ENCODE measurements around the gene ETV3. TPM values are rescaled to one million over a fixed set of nuclear protein-coding genes. Genes with fewer than 3 reads are reported as not detected.

ETV3 gene
- total RNA-seq, 1 donor from 2014 or later: 41.0 TPM

DNA sequence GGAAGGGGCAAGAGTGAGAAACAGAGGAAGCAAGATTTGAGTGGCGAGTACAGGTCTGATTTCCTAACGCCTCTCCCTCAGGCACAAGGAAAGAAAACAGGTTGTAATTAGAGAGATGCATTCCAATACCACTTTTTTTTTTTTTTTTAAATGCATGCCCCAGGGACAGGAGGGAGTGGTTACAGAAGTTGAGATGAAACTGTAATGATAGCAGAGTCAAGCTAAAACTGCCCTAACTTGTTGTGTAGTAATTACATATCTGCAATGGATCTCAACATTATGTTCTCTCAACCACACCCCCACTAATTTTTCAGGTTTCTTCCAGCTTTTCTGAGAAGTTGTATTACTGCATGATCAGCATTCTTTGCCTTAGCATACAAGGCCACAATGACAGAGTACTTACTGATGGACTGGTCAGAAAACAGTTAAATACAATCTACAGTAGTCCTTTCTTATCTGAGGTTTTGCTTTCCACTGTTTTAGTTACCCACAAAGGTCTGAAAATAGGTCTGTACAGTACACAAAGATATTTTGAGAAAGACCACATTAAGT, 5.5 kb downstream of the ETV3 start:
- peak overlapping the region; percentile 66 for H3K4me3 Mint-ChIP-seq

DNA sequence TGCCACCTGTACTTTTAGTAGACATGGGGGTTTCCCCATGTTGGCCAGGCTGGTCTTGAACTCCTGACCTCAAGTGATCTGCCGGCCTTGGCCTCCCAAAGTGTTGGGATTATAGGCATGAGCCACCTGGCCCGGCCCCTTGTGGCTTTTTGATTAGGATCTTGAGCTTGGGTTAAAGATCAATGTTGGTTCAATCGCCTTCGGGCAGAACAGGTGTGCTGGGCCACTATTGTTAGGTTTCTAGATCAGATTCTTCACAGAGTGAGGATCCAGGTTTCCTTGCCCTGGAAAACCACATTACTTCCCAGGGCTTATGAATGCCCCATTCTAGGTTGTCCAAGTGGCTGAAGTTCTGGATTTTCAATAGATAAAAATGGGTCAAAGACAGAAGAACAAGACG, 6.1 kb downstream of the ETV3 start:
- TF ChIP-seq, protein P1, sequence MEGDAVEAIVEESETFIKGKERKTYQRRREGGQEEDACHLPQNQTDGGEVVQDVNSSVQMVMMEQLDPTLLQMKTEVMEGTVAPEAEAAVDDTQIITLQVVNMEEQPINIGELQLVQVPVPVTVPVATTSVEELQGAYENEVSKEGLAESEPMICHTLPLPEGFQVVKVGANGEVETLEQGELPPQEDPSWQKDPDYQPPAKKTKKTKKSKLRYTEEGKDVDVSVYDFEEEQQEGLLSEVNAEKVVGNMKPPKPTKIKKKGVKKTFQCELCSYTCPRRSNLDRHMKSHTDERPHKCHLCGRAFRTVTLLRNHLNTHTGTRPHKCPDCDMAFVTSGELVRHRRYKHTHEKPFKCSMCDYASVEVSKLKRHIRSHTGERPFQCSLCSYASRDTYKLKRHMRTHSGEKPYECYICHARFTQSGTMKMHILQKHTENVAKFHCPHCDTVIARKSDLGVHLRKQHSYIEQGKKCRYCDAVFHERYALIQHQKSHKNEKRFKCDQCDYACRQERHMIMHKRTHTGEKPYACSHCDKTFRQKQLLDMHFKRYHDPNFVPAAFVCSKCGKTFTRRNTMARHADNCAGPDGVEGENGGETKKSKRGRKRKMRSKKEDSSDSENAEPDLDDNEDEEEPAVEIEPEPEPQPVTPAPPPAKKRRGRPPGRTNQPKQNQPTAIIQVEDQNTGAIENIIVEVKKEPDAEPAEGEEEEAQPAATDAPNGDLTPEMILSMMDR (conservative IDR thresholded peaks at IDR 0.05): no peak
- Mint-ChIP-seq H3K36me3 (peaks cover 43% of the 10 kb centered on the region), H3K27me3 (no peaks in the 10 kb centered on the region), H3K4me3 (peak overlapping the region; percentile 66), H3K4me1 (ENCODE audit: unreplicated experiment) (peaks cover 29% of the 10 kb centered on the region), H3K27ac (peak overlapping the region; percentile 98), H3K9me3 (no peaks in the 10 kb centered on the region)
- DNase-seq (ENCODE audit: extremely low spot score, unreplicated experiment): no peak

More for the DNA sequence above, 5.5 kb downstream of the ETV3 start:
- peaks cover 34% of the 10 kb centered on the region for H3K4me1 Mint-ChIP-seq (ENCODE audit: unreplicated experiment)
- H3K27ac Mint-ChIP-seq: peak overlapping the region; percentile 98
- no peak for DNase-seq (ENCODE audit: extremely low spot score, unreplicated experiment)
- no peaks in the 10 kb centered on the region for H3K27me3 Mint-ChIP-seq
- TF ChIP-seq, protein P1 (conservative IDR thresholded peaks at IDR 0.05): no peak
- no peaks in the 10 kb centered on the region for H3K9me3 Mint-ChIP-seq
- H3K36me3 Mint-ChIP-seq: peaks cover 43% of the 10 kb centered on the region

DNA sequence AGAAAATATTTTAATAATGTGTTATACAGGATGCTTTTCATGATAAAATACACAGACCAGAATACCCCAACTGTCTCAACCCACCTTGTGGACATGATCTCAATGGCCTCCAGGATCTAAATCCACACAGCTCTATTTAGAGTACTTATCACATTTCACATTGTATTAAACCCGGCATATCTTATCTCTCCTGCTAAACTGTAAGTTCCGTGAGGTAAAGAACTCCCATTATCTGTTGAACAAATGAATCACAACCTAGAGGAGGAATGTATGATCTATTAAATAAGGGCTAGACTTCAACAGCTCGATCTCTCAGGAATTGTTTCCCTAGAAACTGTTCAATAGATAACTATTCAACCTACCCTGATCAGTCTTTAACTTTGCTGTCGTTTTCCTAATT, 6.9 kb downstream of the ETV3 start:
- H3K36me3 Mint-ChIP-seq: peaks cover 45% of the 10 kb centered on the region
- peak overlapping the region; percentile 57 for H3K27ac Mint-ChIP-seq
- no peak for DNase-seq (ENCODE audit: extremely low spot score, unreplicated experiment)
- H3K4me1 Mint-ChIP-seq (ENCODE audit: unreplicated experiment): peaks cover 20% of the 10 kb centered on the region
- TF ChIP-seq, protein P1 (conservative IDR thresholded peaks at IDR 0.05): no peak
- H3K4me3 Mint-ChIP-seq: peak overlapping the region; percentile 1
- no peaks in the 10 kb centered on the region for H3K27me3 Mint-ChIP-seq
- H3K9me3 Mint-ChIP-seq: no peaks in the 10 kb centered on the region

DNA sequence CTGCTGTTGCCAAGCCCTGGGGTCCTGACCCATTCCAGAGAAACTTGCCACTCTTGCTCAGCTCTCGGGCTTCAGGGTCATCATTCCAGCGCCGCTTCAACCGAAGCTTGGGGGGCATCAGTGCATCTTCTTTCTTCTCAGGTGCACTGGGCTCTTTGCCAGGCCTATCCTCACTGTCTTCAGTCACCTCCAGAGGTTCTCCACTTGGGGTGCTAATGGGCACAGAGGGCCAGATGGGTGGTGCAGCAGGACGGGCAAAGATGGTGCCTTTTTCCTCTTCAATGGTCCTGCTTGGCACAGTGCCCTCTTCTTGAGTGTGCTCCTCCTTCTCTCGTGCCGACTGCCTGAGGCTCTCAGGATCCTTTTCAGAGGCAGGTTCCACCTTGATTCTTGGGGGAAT, 13.3 kb downstream of the ETV3 start:
- peak overlapping the region; percentile 35 for H3K27ac Mint-ChIP-seq
- H3K9me3 Mint-ChIP-seq: no peaks in the 10 kb centered on the region
- peaks cover 39% of the 10 kb centered on the region for H3K36me3 Mint-ChIP-seq
- TF ChIP-seq, protein P1 (conservative IDR thresholded peaks at IDR 0.05): no peak
- H3K4me3 Mint-ChIP-seq: no peak overlapping the region
- DNase-seq (ENCODE audit: extremely low spot score, unreplicated experiment): no peak
- H3K27me3 Mint-ChIP-seq: no peaks in the 10 kb centered on the region
- peaks cover 5% of the 10 kb centered on the region for H3K4me1 Mint-ChIP-seq (ENCODE audit: unreplicated experiment)

DNA sequence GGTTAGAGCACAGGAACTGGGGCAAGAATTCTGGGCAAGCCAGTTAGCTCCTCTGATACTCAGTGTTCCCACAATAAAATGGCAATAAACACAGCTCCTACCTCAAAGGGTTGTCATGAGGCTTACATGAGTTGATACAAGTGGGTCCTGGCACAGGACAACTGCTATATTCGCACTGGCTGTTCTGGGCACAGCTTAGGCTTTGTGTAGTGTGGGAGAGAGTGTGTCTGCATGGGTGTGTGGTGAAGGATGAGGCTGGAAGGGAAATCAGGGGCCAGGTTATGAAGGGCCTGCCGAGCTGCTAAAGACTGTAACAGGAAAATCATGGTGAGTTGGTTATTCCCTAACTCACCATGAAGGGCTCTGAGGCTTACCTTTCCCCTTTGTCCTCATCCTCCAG, 18.7 kb downstream of the ETV3 start:
- H3K9me3 Mint-ChIP-seq: no peaks in the 10 kb centered on the region
- no peak for DNase-seq (ENCODE audit: extremely low spot score, unreplicated experiment)
- H3K36me3 Mint-ChIP-seq: peaks cover 14% of the 10 kb centered on the region
- H3K4me1 Mint-ChIP-seq (ENCODE audit: unreplicated experiment): peaks cover 12% of the 10 kb centered on the region
- TF ChIP-seq, protein P1 (conservative IDR thresholded peaks at IDR 0.05): no peak
- no peak overlapping the region for H3K4me3 Mint-ChIP-seq
- no peak overlapping the region for H3K27ac Mint-ChIP-seq
- peaks cover 3% of the 10 kb centered on the region for H3K27me3 Mint-ChIP-seq

DNA sequence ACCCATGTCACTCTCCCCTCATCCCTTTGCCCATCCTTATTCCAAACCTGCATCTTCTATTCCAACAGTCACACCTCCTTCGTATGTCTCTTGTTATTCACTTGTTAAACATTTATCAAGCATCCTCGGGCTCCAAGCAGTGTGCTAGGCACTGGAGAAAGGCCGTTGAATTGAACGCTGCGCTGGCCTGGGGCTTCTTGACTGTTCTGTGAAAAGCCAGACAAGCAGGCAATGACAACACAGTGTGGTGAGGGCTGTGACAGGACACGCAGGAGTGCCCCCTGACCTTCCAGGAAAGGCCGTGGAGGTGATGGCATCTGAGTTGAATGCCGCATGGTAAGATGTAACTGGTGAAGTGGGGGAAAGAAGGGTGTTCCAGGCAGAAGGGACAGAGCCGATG, 19.2 kb downstream of the ETV3 start:
- peaks cover 8% of the 10 kb centered on the region for H3K4me1 Mint-ChIP-seq (ENCODE audit: unreplicated experiment)
- no peak overlapping the region for H3K4me3 Mint-ChIP-seq
- H3K27me3 Mint-ChIP-seq: peaks cover 3% of the 10 kb centered on the region
- no peaks in the 10 kb centered on the region for H3K9me3 Mint-ChIP-seq
- no peak for DNase-seq (ENCODE audit: extremely low spot score, unreplicated experiment)
- peaks cover 10% of the 10 kb centered on the region for H3K36me3 Mint-ChIP-seq
- TF ChIP-seq, protein P1 (conservative IDR thresholded peaks at IDR 0.05): no peak
- H3K27ac Mint-ChIP-seq: no peak overlapping the region

Data from type B pancreatic cell (in vitro differentiated cells).